RPMI8226 (cell line): ENCODE measurements around the gene PRKCSH.
A peak's percentile ranks its signal among the peaks of the same experiment; 100 is the strongest.
"Not testable (repeated sequence)": the region's sequence is repeated elsewhere in the genome, so short reads cannot be mapped to it uniquely, and the experiment has no call there.

Source experiments
- DNase-seq: peaks from one replicate; pipeline ENCODE4 v3.0.0-alpha.2; 2015

The PRKCSH gene

GRCh38 chr19:11435057-11435832 is at the start of gene PRKCSH, which contains the start of gene ODAD3:
Gene PRKCSH (plus strand): TSS chr19:11435635. CDS start chr19:11436118, 483 bp downstream.
Gene ODAD3 (minus strand): TSS chr19:11435121. CDS start chr19:11435016, 105 bp downstream.
- DNase-seq = peak; percentile 100

- DNase-seq = peak; percentile 42
These were observed 48.0 kb upstream of the PRKCSH start for GRCh38 chr19:11387162-11388034.

- no peak for DNase-seq
These were observed 45.1 kb upstream of the PRKCSH start for GRCh38 chr19:11390359-11390758.

GRCh38 chr19:11390933-11391680 is 44.3 kb upstream of the PRKCSH start:
- DNase-seq = no peak

GRCh38 chr19:11397089-11397610 is 38.3 kb upstream of the PRKCSH start:
- no peak for DNase-seq

GRCh38 chr19:11399667-11400066 is 35.8 kb upstream of the PRKCSH start:
- no peak for DNase-seq

GRCh38 chr19:11400798-11401197 is 34.6 kb upstream of the PRKCSH start:
- peak; percentile 0 for DNase-seq

- peak; percentile 1 for DNase-seq
These were observed 33.5 kb upstream of the PRKCSH start for GRCh38 chr19:11401808-11402543.

- no peak for DNase-seq
These were observed 30.7 kb upstream of the PRKCSH start for GRCh38 chr19:11404588-11405222.

- peak; percentile 39 for DNase-seq
These were observed 29.4 kb upstream of the PRKCSH start for GRCh38 chr19:11405846-11406643.

- DNase-seq = not testable (repeated sequence)
These were observed 28.7 kb upstream of the PRKCSH start for GRCh38 chr19:11406703-11407236.

- no peak for DNase-seq
These were observed 26.8 kb upstream of the PRKCSH start for GRCh38 chr19:11408591-11408990.

GRCh38 chr19:11410682-11411081 is 24.8 kb upstream of the PRKCSH start:
- DNase-seq = no peak

GRCh38 chr19:11414544-11414943 is 20.9 kb upstream of the PRKCSH start:
- no peak for DNase-seq

- no peak for DNase-seq
These were observed 18.9 kb upstream of the PRKCSH start for GRCh38 chr19:11416346-11417052.

- no peak for DNase-seq
These were observed 17.3 kb upstream of the PRKCSH start for GRCh38 chr19:11418094-11418548.

GRCh38 chr19:11418549-11419506 is 16.6 kb upstream of the PRKCSH start, which contains the start of gene RGL3:
Gene RGL3 (minus strand): TSS chr19:11419314. CDS start chr19:11419278, 36 bp downstream.
- peak; percentile 67 for DNase-seq
